ENCODE measurements around the gene FLNB.

FLNB gene

GRCh38 chr3:58144478-58145325 lies 136.5 kb downstream of the FLNB start:
- DNase-seq = no peak

- no peak for DNase-seq
These were observed 139.8 kb downstream of the FLNB start for GRCh38 chr3:58148049-58148448.

DNA sequence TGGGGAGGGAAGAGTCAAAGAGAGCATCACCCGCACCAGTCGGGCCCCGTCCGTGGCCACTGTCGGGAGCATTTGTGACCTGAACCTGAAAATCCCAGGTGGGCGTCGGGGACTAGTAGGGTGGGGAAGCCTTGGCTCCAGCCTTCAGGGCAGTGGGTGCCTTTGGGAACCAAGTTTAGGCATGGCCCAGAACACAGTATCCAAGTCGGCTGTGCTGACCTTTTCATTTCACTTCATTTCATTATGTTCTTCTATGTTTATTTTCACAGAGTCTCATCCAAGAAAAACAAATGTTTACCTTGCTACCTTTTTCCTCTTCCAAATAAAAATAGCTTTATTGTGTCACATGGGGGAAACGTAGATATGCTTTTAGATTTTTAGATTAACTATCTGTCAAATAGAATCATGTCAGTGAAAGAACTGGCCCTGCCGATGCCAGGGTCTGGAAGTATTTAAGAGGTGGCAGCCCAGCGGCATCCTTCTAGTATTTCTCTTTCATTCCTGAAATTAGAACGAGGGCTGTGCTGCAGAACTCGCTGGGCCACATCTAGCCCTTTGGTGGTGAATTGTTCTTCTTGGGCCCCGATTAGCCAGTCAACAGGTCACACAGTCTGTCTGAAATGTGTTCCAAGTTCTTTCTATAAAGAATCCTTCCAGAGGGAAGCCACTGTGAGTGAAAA lies 142.0 kb downstream of the FLNB start:
- no peak for DNase-seq

DNA sequence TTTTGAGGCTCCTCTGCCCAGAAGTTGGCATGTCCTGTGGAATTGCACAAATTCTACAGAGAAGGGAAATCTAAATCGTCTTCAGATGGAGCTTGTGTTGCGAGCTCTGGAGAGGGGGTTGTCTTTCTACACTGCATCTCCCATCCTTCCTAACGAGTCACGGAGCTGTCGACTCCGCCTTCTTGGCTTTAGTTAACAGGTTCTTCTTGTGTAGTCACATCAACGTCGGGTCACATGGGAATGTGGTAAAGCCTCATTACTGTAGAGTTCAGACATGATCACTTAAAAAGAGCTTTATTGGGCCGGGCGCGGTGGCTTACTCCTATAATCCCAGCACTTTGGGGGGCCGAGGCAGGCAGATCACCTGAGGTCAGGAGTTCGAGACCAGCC lies 142.6 kb downstream of the FLNB start:
- no peak for DNase-seq

DNA sequence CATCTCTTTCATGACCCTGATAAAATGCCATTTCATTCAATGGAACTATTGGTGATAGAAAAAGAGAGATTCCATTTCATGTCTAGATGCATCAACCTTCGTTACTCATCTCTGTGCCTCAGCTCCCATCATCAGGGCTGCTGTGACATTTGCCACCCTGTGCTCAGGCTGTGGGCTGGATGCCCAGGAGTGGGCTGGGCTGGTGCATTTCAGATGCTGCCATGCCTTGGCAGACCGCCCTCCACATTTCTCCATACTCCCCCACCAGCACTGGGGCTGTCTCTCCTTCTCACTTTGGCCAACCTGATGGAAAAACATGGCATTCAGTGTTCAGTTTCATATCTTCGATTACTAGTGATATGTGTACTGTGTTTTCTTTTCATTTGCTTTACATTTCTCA lies 143.4 kb downstream of the FLNB start:
- DNase-seq = no peak

GRCh38 chr3:58152225-58153015 lies 144.2 kb downstream of the FLNB start:
- no peak for DNase-seq

GRCh38 chr3:58153371-58153770 lies 145.1 kb downstream of the FLNB start:
- DNase-seq = no peak

GRCh38 chr3:58154626-58155449 lies 146.6 kb downstream of the FLNB start:
- no peak for DNase-seq

- no peak for DNase-seq
These were observed 147.6 kb downstream of the FLNB start for GRCh38 chr3:58155838-58156237.

DNA sequence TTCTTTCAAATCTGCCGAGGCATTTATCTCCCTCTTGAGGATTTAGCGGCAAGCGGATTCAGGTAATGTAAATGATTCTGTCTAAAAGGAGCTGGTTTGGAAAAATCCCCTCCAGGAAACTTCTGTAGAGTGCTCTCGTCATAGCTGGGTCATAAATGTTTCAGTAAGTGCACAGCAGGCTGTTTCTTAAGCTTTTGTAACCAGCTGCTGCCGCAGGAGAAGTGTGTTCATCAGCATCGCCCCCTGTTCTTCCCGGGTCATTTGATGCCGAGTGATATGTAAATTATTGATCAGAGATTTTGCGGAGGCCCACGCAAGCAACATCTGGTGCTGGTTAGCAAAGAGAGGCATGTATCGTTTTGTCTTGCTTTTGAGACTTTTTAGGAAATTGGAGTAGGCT lies 149.5 kb downstream of the FLNB start:
- DNase-seq = no peak

GRCh38 chr3:58158442-58159153 lies 150.4 kb downstream of the FLNB start:
- no peak for DNase-seq

- no peak for DNase-seq
These were observed 152.2 kb downstream of the FLNB start for GRCh38 chr3:58160399-58160798.

DNA sequence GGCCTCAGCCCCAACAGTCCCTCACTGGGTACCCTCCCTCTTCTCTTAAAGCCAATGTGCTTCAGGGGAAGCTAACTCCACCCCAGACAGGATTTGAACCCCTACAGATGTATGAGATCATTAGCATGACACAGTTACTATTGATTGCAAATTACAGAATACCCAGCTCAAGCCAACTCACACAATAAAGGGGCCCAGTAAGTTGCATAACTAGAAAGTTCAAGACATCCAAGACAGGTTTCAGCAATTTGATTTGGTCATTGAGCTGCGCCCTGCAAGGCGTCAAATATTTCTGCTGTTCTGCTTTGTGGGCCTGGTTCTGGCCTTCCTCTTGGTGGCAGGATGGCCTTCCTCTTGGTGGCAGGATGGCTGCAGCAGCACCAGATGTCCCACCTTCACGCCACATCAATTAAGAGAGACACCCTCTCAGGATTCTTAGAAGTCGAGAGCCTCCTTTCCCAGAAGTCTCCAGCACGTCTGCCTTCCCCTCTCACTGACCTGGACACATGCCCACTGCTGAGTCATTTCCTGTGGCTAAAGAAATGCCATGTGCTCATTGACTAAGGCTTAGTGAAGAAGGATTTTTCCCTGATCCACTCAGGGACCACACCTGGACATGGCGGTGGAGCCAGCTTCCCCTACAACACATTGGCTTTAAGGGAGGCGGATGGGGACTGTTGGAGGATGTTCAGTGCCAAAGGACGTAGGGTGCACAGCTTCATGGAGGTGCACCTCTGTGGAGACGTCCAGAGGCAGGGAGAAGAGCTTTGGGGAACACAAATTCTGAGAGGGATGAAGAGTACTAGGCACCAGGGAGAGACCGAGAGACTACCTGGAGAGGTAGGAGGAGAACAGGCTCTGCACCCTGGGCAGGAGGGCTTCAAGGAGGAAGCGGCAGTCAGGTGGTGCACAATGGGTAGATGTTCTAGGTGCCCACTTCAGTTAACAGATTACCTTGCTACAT lies 153.5 kb downstream of the FLNB start:
- DNase-seq = peak; percentile 59

DNA sequence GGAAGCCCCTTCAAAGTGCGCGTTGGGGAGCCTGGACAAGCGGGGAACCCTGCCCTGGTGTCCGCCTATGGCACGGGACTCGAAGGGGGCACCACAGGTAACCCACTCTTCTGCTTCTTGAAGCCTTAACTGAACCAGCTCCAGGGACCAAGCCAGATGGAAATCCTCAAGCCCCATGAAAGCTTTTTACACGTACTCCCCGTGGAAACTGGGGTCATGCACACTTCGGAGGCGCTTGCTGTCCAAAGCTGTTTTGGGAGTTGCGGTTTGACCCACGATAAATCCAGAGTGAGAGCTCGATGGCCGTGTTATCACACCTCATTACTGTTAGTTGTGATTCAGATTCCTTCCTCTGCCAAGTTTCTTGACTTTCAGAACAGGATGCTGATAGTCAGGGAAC lies 155.0 kb downstream of the FLNB start:
- no peak for DNase-seq

GRCh38 chr3:58164199-58164879 lies 156.1 kb downstream of the FLNB start:
- peak; percentile 69 for DNase-seq

DNA sequence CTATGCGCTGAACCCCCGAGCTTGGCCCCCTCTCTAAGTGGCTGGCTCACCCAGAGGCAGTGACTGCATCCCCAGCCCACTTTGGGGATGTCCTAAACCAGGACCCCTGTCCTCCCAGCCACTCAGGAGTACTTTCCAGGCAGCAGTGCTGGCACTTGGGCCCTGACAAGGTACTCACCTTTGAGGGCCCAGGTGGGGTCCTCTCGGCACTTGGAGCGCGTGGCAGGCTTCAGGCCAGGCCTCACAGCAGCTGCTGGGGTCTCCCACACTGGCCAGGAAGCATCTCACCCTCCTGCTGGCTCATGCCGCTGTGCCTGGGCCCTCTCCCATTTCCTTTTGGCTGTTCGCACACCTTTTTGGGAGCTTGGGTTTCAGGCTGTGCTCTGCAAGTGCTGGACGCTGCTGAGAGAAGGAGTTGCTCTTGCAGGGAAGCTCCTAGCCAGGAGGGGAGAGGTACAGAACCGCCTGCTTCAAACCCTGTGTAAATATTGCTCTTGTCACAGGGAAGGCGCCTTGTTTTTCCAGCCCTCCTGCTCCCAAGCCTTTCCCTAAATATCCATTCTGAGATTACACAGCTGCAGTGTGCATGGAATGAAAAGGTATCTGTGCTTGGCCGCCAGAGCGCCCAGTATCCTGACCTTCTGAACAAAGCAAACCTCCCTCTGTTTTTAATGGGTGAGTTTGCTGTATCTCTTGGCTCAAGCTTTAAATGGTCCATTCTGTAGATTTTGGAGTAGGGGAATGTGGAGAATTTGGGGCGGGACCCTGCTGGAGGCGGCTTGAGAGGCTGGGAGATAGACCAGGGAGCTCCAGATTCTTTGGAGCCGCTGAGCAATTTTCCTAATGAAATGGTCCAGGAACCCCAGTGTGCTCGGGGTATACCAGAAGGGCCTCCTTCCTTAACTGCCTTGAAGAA lies 156.9 kb downstream of the FLNB start:
- peak; percentile 59 for DNase-seq

DNA sequence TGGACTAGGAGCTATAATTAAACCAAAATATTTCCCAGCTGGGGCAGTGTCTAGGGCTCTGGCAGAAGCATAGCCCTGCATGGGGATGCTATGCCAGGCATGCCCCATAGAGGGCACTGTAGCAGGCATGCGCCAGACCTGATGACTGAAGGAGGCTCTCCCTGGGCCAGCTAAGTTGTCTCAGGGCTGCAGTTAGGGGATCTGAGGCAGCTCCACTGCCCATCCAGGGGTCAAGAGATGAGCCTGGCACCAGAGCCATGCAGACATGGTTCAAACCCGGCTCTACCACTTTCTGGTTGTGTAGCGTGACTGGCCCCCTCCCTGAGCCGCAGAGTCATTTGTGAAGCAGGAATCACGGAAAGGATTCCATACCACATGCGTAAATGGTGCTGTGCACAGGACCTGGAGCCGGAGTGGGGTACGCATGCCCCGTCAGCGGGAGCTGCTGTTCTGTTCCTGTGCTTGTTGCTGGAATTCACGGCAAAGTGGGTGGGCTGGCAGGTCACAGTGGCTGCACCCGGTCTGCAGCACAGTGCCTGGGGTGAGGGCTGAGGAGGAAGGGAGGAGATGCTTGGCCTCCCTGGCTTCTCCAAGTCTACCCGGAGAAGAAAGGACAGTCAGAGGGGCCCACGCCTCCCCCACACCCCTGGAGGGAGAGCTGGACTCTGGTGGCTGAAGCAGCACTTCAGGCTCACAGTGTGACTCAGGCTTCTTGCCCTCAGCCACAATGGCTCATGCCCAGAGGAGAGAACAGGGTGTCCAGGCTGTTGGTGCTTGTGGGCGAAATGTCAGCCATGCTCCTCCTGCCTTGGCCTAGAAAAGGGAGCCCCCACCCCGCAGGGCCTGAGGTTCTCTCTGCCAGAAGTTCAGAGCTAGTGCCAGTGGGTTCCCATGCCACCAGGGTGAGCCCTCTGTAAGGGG lies 159.5 kb downstream of the FLNB start:
- peak; percentile 68 for DNase-seq

GRCh38 chr3:58168498-58168897 lies 160.3 kb downstream of the FLNB start:
- DNase-seq = no peak

Measured in left hindlimb (tissue), 1 donor.